Measurements from ENCODE around the gene SYCE3. TPM values are rescaled to one million over a fixed set of nuclear protein-coding genes. Genes with fewer than 3 reads are reported as not detected.

Gene SYCE3
- polyA plus RNA-seq, 3 donors = 1.9 to 3.1 TPM; not detected in 1

DNA sequence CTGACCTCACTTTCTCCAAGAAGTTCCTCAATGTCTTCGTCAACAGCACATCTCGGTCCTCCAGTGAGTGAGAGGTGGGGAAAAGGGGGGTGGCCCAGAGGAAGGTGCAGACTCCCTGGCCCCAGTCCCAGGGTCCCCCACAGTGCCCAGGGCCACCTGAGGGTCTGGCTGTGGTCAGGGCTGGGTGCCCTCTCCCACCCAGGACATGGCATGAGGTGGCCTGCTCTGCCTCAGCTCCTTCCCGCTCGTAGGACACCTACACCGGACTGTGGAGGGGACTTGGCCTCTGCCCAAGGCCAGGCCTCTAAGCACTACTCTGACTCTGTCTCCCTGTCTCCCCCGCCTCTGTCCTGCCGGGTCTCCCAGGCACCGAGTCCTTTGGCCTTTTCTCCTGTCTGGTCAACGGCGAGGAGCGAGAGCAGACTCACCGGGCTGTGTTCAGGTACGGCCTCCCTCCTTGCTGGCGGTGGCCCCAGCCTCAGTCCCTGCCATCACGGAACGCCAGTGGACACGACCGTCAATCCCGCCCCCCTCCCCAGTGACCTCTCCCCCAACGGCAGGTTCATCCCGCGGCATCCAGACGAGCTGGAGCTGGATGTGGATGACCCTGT is 42.4 kb upstream of the SYCE3 start:
- peaks cover 30 to 54% of the 10 kb centered on the region in 2 donors for H3K27me3 ChIP-seq (ENCODE audit: control insufficient read depth in 2 of 2, insufficient read depth in 2 of 2, low read length in 2 of 2)

DNA sequence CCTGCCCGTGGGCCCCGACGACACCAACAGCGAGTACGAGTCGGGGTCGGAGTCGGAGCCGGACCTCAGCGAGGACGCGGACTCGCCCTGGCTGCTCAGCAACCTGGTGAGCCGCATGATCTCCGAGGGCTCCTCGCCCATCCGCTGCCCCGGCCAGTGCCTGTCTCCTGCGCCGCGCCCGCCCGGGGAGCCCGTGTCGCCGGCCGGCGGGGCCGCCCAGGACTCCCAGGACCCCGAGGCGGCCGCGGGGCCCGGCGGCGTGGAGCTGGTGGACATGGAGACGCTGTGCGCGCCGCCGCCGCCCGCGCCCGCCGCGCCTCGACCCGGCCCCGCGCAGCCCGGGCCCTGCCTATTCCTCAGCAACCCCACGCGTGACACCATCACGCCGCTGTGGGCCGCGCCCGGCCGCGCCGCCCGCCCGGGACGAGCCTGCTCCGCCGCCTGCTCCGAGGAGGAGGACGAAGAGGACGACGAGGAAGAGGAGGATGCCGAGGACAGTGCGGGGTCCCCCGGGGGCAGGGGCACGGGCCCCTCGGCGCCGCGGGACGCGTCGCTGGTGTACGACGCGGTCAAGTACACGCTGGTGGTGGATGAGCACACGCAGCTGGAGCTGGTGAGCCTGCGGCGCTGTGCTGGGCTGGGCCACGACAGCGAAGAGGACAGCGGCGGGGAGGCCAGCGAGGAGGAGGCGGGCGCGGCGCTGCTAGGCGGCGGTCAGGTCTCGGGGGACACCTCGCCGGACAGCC is 41.7 kb upstream of the SYCE3 start:
- Histone ChIP-seq H3K4me1 (ENCODE audit: control insufficient read depth in 1 of 2, insufficient read depth in 2 of 2, low read length in 2 of 2) (no peaks in the 10 kb centered on the region), H3K9ac (ENCODE audit: insufficient read depth, low read length, poor library complexity, severe bottlenecking) (no peak overlapping the region), H3K4me2 (replicated peaks; ENCODE audit: extremely low read depth, low read length, poor library complexity, severe bottlenecking) (no peak overlapping the region), H3K27ac (ENCODE audit: low read depth in 1 of 2, low read length in 2 of 2) (no peak overlapping the region), H3K4me3 (replicated peaks in 1 of 3; ENCODE audit: low read depth in 2 of 3, low read length in 3 of 3) (no peak overlapping the region), H4K20me1 (ENCODE audit: insufficient read depth, low read length) (no peaks in the 10 kb centered on the region), H3K9me3 (replicated peaks in 1 of 2; ENCODE audit: control insufficient read depth in 1 of 2, insufficient read depth in 1 of 2, low read length in 2 of 2) (peaks cover 0 to 16% of the 10 kb centered on the region in 2 donors), H3K36me3 (replicated peaks in 1 of 2; ENCODE audit: control insufficient read depth in 1 of 2, insufficient read depth in 2 of 2, low read length in 2 of 2) (no peaks in the 10 kb centered on the region), H2AFZ (ENCODE audit: insufficient read depth, low read depth, low read length, poor library complexity, severe bottlenecking) (no peak overlapping the region), H3K79me2 (ENCODE audit: insufficient read depth, low read length) (no peaks in the 10 kb centered on the region), H3K27me3 (ENCODE audit: control insufficient read depth in 2 of 2, insufficient read depth in 2 of 2, low read length in 2 of 2) (peaks cover 33 to 61% of the 10 kb centered on the region in 2 donors)
- H3K27ac Mint-ChIP-seq = no peak overlapping the region
- peaks cover 0 to 21% (median 9%) of the 10 kb centered on the region in 7 donors for H3K9me3 Mint-ChIP-seq
- H3K4me3 Mint-ChIP-seq = peak overlapping the region in 1 of 2 donors; percentile 35
- H3K27me3 Mint-ChIP-seq (ENCODE audit: low read depth in 3 of 3) = peaks cover 51 to 88% (median 66%) of the 10 kb centered on the region in 3 donors
- 31% methylated on average over 93 of the region's 103 CpGs for WGBS (ENCODE audit: insufficient coverage)
- TF ChIP-seq, protein P1, sequence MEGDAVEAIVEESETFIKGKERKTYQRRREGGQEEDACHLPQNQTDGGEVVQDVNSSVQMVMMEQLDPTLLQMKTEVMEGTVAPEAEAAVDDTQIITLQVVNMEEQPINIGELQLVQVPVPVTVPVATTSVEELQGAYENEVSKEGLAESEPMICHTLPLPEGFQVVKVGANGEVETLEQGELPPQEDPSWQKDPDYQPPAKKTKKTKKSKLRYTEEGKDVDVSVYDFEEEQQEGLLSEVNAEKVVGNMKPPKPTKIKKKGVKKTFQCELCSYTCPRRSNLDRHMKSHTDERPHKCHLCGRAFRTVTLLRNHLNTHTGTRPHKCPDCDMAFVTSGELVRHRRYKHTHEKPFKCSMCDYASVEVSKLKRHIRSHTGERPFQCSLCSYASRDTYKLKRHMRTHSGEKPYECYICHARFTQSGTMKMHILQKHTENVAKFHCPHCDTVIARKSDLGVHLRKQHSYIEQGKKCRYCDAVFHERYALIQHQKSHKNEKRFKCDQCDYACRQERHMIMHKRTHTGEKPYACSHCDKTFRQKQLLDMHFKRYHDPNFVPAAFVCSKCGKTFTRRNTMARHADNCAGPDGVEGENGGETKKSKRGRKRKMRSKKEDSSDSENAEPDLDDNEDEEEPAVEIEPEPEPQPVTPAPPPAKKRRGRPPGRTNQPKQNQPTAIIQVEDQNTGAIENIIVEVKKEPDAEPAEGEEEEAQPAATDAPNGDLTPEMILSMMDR (IDR thresholded peaks at IDR 0.05) = no peak
- peaks cover 4 to 15% of the 10 kb centered on the region in 2 donors for H3K36me3 Mint-ChIP-seq
- H3K4me1 Mint-ChIP-seq = peaks cover 4% of the 10 kb centered on the region
- no peak for DNase-seq
- intact Hi-C loops (cut with micrococcal nuclease) = no loop called here

More for the DNA sequence above, 42.4 kb upstream of the SYCE3 start:
- WGBS (ENCODE audit: insufficient coverage) = 84% methylated on average over 12 of the region's 23 CpGs
- peak overlapping the region in 1 of 2 donors; percentile 51 for H3K4me3 Mint-ChIP-seq
- H3K4me2 ChIP-seq (replicated peaks; ENCODE audit: extremely low read depth, low read length, poor library complexity, severe bottlenecking) = no peak overlapping the region
- H3K4me1 ChIP-seq (ENCODE audit: control insufficient read depth in 1 of 2, insufficient read depth in 2 of 2, low read length in 2 of 2) = no peaks in the 10 kb centered on the region
- H3K36me3 Mint-ChIP-seq = peaks cover 0 to 10% of the 10 kb centered on the region in 2 donors
- no peak overlapping the region for H3K4me3 ChIP-seq (replicated peaks in 1 of 3; ENCODE audit: low read depth in 2 of 3, low read length in 3 of 3)
- H3K9me3 Mint-ChIP-seq = peaks cover 0 to 14% (median 4%) of the 10 kb centered on the region in 7 donors
- TF ChIP-seq, protein P1 (IDR thresholded peaks at IDR 0.05) = no peak
- H2AFZ ChIP-seq (ENCODE audit: insufficient read depth, low read depth, low read length, poor library complexity, severe bottlenecking) = no peak overlapping the region
- no peaks in the 10 kb centered on the region for H3K79me2 ChIP-seq (ENCODE audit: insufficient read depth, low read length)
- no peaks in the 10 kb centered on the region for H3K36me3 ChIP-seq (replicated peaks in 1 of 2; ENCODE audit: control insufficient read depth in 1 of 2, insufficient read depth in 2 of 2, low read length in 2 of 2)
- no peaks in the 10 kb centered on the region for H4K20me1 ChIP-seq (ENCODE audit: insufficient read depth, low read length)
- peaks cover 0 to 16% of the 10 kb centered on the region in 2 donors for H3K9me3 ChIP-seq (replicated peaks in 1 of 2; ENCODE audit: control insufficient read depth in 1 of 2, insufficient read depth in 1 of 2, low read length in 2 of 2)
- H3K9ac ChIP-seq (ENCODE audit: insufficient read depth, low read length, poor library complexity, severe bottlenecking) = no peak overlapping the region
- DNase-seq = no peak
- H3K27ac ChIP-seq (ENCODE audit: low read depth in 1 of 2, low read length in 2 of 2) = no peak overlapping the region
- H3K27ac Mint-ChIP-seq = no peak overlapping the region
- intact Hi-C loops (cut with micrococcal nuclease) = no loop called here
- H3K4me1 Mint-ChIP-seq = no peaks in the 10 kb centered on the region
- peaks cover 49 to 86% (median 61%) of the 10 kb centered on the region in 3 donors for H3K27me3 Mint-ChIP-seq (ENCODE audit: low read depth in 3 of 3)

Measured in CD14-positive monocyte (primary cell).